GM12801 (cell line): Measurements from ENCODE around the gene DYNLL2.

ENCODE experiments used
- CTCF ChIP-seq: IDR thresholded peaks from one replicate; pipeline ENCODE4 v1.5.1; 2011; ENCODE audit warnings: control low read depth; ENCODE audit not compliant: insufficient read length; ENCODE audit errors: extremely low read depth

Gene DYNLL2

DNA sequence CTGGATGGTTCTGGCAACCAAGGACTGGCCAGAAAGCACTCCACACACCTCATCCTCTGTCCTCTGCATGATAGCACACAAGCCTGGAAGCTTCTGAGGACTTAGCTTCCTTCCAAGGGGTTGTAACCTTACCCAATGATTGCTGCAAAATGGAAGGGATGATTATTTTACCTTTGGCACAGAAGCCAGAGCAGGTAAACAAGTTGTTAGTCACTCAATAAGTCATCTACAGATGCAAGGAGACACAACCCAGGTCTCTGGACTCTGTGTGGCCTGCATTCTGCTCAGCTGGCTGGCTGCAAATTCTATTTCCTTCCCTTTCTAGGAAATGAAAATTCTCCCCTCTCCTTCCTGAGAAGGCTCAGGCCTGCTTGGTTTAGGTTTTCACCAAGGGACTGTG lies 26.7 kb upstream of the DYNLL2 start:
- TF ChIP-seq CTCF, result no peak

DNA sequence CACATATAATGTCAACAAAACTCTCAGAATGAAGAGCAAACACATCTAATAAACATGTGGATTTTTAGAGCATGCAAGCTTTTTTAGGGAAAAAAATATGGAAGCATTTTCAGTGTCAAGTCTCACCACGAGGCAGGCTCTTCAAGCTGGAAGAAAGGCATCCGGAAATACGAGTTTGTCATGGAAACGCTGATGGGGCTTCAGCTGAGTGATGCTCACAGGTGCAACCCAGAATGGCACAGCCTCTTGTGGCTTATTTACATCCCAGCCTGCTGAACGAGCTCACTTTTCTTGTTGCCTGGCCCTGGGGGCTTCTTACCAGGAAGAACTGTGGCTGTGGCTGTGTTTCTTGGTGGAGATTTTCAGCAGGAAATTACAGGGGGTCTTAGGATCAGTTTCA lies 24.1 kb upstream of the DYNLL2 start:
- no peak for TF ChIP-seq CTCF

DNA sequence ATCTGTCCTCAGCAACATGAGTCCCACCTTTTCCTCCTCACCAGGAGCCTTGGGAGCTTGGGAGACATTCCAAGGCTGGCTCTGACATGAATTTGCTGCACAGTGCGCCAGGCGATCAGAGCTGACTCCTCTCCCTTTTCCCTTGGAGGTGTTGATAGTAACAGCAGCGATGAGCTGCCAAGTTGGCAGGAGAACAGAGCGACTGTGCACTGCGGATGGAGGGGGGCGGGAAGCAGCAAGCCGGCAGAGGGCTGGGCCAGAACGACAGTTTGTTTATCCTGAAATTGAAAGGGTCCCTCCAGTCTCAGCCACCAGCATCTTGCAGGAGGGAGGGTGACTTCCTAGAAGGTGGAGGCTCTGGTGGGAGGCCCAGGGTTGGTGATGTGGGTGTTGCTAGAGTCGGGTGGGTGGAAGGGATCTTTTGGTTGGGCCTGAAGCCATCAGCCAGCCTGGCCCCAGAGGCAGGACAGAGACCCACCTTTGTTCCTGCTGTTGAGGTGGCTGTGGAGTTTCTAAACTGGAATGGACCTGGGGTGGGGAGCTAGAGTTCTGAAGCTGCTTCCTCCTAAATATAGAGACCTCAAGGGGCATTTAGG lies 22.5 kb upstream of the DYNLL2 start:
- TF ChIP-seq CTCF, result no peak

DNA sequence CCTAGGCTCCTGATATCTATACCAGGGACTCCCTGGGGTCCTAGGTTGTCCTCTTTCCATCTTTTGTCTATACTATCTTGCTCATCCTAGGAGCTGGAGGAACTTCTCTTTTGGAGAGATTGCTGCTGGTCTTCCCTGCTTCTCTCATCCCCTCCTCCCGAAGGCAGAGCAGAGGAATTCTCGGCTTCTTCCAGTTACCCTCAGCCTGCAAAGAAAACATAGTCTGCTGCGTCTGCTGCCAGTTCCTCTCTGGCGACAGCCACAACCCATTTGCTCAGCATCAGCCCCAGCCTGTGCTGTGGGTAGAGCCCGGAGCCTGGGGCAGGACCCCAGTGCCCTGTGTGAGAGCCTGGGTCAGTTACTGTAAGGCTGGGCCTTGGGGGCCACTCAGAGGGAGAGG lies 21.5 kb upstream of the DYNLL2 start:
- TF ChIP-seq CTCF, result no peak

DNA sequence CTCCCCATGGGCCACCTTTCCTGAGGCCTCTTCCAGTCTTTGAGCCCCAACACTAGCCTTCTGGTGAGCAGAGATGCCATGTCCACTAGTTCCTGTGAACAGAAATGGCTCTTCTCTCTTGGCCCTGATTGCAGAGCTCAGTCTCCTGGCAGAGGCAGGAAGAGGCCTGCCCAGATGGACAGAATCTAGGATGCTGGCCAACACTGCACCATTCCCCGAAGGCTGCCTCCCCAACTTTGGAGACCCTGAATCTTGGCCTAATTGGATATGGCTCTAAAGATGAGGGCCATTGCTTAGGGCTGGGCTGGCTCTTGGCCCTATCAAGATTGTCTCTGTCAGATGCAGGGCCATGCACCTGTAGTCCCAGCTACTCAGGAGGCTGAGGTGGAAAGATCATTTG lies 18.0 kb upstream of the DYNLL2 start:
- TF ChIP-seq CTCF, result no peak

GRCh38 chr17:58066401-58066800 lies 16.8 kb upstream of the DYNLL2 start:
- TF ChIP-seq CTCF, result no peak

DNA sequence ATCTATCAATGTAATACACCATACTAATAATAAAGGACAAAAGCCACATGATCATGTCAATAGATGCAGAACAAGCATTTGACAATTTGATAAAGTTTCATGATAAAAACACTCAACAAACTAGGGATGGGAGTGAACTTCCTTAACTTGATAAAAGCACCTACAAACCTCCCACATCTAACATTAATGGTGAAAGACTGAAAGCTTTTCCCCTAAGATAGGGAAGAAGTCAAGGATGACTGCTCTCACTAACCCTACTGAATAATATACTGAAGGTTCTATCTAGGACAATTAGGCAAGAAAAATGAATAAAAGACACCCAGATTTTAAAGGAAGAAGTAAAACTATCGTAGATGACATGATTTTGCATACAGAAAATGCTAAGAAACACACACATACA lies 10.4 kb upstream of the DYNLL2 start:
- TF ChIP-seq CTCF, result no peak
